ENCODE data around the gene UBL4B.

DNA sequence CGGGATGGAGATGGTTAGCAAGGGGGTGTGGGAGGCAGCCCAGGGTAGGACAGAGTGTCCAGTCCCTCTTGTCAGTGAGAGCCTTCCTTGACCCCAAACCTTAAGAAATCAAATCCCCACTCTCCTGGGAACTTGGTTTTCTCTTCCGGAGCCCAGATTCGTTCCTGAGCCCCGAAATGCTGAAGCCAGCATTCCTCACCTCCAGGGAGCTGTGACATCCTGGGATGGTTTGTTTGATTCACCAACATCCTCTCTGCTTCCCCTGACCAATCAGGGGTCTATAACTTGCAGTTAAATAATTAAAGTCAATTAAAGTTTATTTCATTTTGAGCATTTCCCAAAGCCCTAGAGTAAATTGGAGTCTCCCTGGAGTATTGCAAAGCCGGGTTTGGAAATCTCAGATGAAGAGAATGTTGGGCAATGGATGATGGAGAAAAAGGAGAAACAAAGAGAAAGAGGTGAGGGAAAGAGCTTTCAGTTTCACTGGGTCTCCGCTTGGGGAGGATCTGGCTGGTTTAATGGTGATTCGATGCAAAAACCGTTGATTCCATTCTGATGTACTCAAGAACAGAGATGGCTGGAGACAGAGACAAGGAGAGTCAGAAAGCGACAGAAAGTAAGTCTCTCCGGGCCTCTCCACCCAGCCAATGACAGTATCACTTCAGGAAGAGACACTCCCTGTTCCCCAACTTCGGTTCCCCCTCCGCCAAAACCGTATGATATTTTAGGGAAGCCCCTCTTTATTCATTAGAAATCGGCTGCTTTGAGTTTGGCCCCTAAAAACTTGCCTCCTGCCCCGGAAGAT is 29.0 kb upstream of the UBL4B start:
- TF ChIP-seq POLR2A (IDR thresholded peaks at IDR 0.05) (no peak), CTCF (IDR thresholded peaks at IDR 0.05 in 4 of 5, conservative IDR thresholded peaks at IDR 0.05 in 1 of 5) (no peak)

Data from gastrocnemius medialis (tissue), 4 donors.